Right atrium auricular region (tissue), 2 donors: ENCODE measurements around the gene RC3H1. TPM values are rescaled to one million over a fixed set of nuclear protein-coding genes. Genes with fewer than 3 reads are reported as not detected.

Experiments used
- DNase-seq: peaks from one replicate; pipeline ENCODE4 v3.0.0-alpha.2; 2019; ENCODE audit warnings: low spot score
- H3K27ac ChIP-seq, 2 donors: fragments of 200-600 bp; sonication (generic); 1 replicate in 1 of 2; 2 replicates in 1 of 2; pipeline ENCODE4 v1.5.1; 2016 to 2019
- H3K27me3 ChIP-seq, 2 donors: fragments of 200-600 bp; sonication (generic); one replicate each; pipeline versions ENCODE4 v1.5.1 to v1.6.0; 2017 to 2019
- H3K36me3 ChIP-seq: fragments of 200-600 bp; sonication (generic); one replicate; pipeline ENCODE4 v1.5.1; 2016
- H3K4me1 ChIP-seq, 2 donors: fragments of 200-600 bp; sonication (generic); one replicate each; pipeline versions ENCODE4 v1.5.1 to v1.6.0; 2017 to 2019
- H3K4me3 ChIP-seq, 2 donors: fragments of 200-600 bp; sonication (generic); 1 replicate in 1 of 2; 2 replicates in 1 of 2; pipeline ENCODE4 v1.5.1; 2017 to 2019; ENCODE audit warnings: mild to moderate bottlenecking in 1 of 2, moderate library complexity in 1 of 2
- H3K9me3 ChIP-seq, 2 donors: fragments of 200-600 bp; sonication (generic); one replicate each; pipeline ENCODE4 v1.5.1; 2019
- total RNA-seq, 2 donors: library from RNA; depleted of rRNA; stranded (reverse); fragments of >200 nt; gene quantifications; one replicate each; pipeline ENCODE4 v1.1.0, GENCODE V29; 2016
- TF ChIP-seq, protein P1 (sequence below), 2 donors: fragments of 200-600 bp; sonication (generic); IDR thresholded peaks; one replicate each; pipeline ENCODE4 v1.5.1; 2019; ENCODE audit warnings: antibody characterized with exemption in 2 of 2

The RC3H1 gene
- total RNA-seq, 2 donors from 2014 or later: 14.6 to 15.6 TPM

GRCh38 chr1:173894189-173894588 is 128.0 kb downstream of the RC3H1 start:
- no peak overlapping the region for H3K27ac ChIP-seq
- H3K36me3 ChIP-seq: no peaks in the 10 kb centered on the region
- TF ChIP-seq, protein P1, sequence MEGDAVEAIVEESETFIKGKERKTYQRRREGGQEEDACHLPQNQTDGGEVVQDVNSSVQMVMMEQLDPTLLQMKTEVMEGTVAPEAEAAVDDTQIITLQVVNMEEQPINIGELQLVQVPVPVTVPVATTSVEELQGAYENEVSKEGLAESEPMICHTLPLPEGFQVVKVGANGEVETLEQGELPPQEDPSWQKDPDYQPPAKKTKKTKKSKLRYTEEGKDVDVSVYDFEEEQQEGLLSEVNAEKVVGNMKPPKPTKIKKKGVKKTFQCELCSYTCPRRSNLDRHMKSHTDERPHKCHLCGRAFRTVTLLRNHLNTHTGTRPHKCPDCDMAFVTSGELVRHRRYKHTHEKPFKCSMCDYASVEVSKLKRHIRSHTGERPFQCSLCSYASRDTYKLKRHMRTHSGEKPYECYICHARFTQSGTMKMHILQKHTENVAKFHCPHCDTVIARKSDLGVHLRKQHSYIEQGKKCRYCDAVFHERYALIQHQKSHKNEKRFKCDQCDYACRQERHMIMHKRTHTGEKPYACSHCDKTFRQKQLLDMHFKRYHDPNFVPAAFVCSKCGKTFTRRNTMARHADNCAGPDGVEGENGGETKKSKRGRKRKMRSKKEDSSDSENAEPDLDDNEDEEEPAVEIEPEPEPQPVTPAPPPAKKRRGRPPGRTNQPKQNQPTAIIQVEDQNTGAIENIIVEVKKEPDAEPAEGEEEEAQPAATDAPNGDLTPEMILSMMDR (IDR thresholded peaks at IDR 0.05): no peak
- no peaks in the 10 kb centered on the region for H3K9me3 ChIP-seq
- H3K27me3 ChIP-seq: no peaks in the 10 kb centered on the region
- no peak for DNase-seq
- H3K4me1 ChIP-seq: no peaks in the 10 kb centered on the region
- H3K4me3 ChIP-seq: no peak overlapping the region

DNA sequence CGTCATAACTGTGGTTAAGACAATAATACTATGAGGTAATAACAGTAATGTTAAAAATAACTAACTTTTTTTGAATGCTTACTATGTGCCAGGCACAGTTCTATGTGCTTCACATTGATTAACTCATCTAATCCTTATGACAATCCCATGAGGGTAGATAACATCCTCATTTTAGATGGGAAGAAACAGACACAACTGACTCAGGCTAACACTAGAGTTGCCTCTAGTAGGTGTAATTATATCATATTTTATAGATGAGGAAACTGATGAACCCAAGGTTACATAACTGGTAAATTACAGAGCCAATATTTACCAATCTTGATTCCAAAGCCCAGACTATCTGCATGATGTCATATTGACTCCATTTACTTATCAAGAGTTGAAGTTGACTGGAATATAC is 128.5 kb downstream of the RC3H1 start:
- Histone ChIP-seq H3K9me3 (no peaks in the 10 kb centered on the region), H3K27ac (no peak overlapping the region), H3K4me3 (no peak overlapping the region), H3K36me3 (no peaks in the 10 kb centered on the region), H3K4me1 (no peaks in the 10 kb centered on the region), H3K27me3 (no peaks in the 10 kb centered on the region)
- DNase-seq: no peak
- TF ChIP-seq, protein P1 (IDR thresholded peaks at IDR 0.05): no peak

GRCh38 chr1:173889885-173890284 is 132.3 kb downstream of the RC3H1 start:
- Histone ChIP-seq H3K27me3 (no peaks in the 10 kb centered on the region), H3K4me3 (no peak overlapping the region), H3K9me3 (no peaks in the 10 kb centered on the region), H3K36me3 (peaks cover 16% of the 10 kb centered on the region), H3K27ac (no peak overlapping the region), H3K4me1 (no peaks in the 10 kb centered on the region)
- no peak for DNase-seq
- TF ChIP-seq, protein P1 (IDR thresholded peaks at IDR 0.05): no peak

DNA sequence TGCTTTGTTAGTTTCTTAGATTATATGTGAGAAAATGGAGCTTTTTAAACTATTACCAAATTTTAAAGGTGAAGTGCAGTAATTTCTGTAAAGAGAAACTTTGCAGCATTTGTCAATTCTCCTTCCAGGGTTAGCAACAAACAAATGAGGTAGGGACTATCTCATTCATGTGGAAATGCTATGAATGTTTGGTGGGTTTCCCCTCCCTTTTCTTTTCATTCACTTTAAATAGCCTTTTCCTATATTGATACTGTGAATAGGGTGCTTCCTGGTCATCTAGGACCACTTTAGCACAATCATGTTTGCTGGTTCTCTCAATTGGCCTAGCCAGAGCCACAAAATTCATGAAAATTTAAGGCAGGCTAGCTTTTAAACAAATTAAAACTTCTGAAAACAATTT is 133.4 kb downstream of the RC3H1 start:
- Histone ChIP-seq H3K9me3 (no peaks in the 10 kb centered on the region), H3K4me3 (no peak overlapping the region), H3K4me1 (no peaks in the 10 kb centered on the region), H3K27me3 (no peaks in the 10 kb centered on the region), H3K36me3 (peaks cover 16% of the 10 kb centered on the region), H3K27ac (no peak overlapping the region)
- TF ChIP-seq, protein P1 (IDR thresholded peaks at IDR 0.05): no peak
- DNase-seq: no peak

DNA sequence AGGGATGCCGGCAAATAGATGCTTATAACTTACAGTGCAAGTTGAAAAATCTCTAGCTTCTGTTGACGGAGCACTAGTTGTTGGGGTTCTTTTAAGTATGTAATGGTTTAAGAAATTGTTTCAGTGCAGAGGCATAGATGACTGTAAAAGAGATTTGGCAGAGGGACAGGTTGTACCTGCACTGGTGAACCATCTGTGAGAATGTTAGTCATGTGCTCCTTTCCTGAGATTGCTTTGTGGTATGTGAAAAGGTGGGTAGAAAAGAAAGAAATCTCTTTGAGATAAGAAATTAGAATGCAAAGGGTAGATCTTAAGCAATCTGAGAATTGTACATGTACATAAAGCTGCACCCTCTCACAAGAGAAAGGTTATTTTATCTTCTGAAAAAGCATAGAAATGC is 134.5 kb downstream of the RC3H1 start:
- no peaks in the 10 kb centered on the region for H3K27me3 ChIP-seq
- H3K4me1 ChIP-seq: no peaks in the 10 kb centered on the region
- TF ChIP-seq, protein P1 (IDR thresholded peaks at IDR 0.05): no peak
- H3K27ac ChIP-seq: no peak overlapping the region
- H3K36me3 ChIP-seq: peaks cover 18% of the 10 kb centered on the region
- no peaks in the 10 kb centered on the region for H3K9me3 ChIP-seq
- DNase-seq: no peak
- no peak overlapping the region for H3K4me3 ChIP-seq
